DMS 273 (cell line): Measurements from ENCODE around the gene RBX1.
A peak's percentile ranks its signal among the peaks of the same experiment; 100 is the strongest.
"Not testable (repeated sequence)": the region's sequence is repeated elsewhere in the genome, so short reads cannot be mapped to it uniquely, and the experiment has no call there.

Experiments
- DNase-seq: peaks from one replicate; lab custom pipeline; 2025; ENCODE audit not compliant: unreplicated experiment; lab: John Stamatoyannopoulos, UW

Gene RBX1

GRCh38 chr22:40950962-40951794 is at the start of gene RBX1:
RBX1 (plus strand) TSS chr22:40951378; CDS start chr22:40951399, 21 bp downstream.
- peak; percentile 97 for DNase-seq

DNA sequence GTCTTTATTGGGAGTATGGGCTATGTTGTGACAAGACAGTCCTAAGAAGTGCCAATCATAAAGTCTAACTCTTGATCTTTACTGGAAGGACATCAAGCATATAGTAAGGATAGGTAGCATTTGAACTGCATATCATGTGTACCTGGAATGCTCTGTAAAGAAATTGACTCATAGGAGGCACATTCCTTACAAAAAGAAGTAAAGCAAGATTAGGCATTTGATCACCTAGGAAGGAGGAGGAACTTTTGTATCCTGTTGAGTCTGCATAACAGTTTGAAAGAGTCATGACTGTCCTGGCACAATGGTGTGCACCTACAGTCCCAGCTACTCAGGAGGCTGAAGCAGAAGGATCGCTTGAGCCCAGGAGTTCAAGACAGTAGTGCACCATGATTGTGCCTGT is 47.1 kb upstream of the RBX1 start:
- no peak for DNase-seq

GRCh38 chr22:40908895-40909294 is 42.3 kb upstream of the RBX1 start:
- DNase-seq: no peak

- no peak for DNase-seq
These were observed 39.4 kb upstream of the RBX1 start for GRCh38 chr22:40911772-40912171.

DNA sequence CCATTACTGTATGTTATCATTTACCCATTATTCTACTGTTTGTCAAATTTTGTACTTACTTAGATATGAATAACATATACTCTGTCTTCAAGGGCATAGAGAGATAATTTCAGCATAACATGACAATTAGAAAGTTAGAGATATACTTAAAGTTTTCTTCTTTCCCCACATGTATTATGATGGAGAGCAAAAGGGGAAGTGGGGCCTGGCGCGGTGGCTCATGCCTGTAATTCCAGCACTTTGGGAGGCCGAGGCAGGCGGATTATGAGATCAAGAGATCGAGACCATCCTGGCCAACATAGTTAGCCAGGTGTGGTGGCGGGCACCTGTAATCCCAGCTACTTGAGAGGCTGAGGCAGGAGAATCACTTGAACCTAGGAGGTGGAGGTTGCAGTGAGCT is 38.2 kb upstream of the RBX1 start:
- not testable (repeated sequence) for DNase-seq

DNA sequence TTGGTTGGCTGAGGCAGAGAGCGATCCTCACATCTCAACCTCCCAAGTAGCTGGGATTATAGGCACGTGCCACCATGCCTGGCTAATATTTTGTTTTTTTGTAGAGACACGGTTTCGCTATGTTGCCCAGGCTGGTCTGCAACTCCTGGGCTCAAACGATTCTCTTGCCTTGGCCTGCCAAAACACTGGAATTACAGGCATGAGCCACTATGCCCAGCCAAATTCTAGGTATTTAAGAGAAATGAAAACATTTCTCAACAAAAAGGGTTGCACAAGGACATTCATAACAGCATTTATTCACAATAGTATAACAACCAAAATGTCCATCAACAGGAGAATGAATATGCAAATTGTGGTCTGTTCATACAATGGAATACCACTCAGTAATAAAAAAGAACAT is 31.7 kb upstream of the RBX1 start:
- no peak for DNase-seq

DNA sequence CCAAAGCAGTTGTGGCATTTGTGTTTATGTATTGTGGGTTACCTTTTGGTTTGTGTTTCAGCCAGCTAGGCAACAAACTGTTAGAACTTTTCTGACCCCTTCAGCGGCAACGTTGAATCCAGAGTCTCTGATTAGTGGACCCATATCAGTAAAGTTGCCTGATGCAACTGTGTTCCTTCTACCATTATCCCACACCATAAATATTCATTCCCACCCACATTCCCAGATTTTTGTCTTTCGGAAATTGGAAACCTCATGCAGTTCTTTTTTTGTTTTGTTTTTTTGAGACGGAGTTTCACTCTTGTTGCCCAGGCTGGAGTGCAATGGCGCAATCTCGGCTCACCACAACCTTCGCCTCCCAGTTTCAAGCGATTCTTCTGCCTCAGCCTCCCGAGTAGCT is 30.7 kb upstream of the RBX1 start:
- DNase-seq: no peak

DNA sequence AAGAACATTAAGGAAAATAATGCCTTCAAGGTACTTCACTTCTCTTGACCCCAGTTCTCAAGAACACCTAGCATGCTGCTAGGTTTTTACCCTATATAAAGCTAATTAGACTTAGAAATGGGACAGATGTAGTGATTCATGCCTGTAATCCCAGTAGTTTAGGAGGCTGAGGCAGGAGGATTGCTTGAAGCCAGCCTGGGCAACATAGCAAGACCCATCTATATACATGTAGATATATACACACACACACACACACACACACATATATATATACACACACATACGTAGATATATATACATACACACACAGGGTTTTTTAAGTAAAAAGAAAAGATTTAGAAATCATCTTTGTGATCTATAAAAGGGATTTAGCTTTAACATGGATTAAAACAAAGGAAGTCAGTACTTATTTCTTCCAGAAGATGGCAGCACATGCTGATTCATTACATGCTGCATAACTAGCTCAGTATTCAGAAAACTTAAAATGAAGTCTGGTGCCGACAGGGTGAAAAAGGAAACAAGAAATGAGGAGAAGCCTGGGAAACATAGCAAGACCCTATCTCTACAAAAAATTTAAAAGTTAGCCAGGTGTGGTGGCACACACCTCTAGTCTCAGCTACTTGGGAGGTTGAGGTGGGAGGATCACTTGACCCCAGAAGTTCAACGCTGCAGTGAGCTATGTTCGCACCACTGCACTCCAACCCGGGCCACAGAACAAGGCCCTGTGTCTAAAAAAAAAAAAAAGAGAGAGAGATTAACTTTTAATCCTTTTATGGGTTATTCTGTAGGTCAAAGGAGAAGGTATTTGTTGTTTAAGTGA is 28.5 kb upstream of the RBX1 start:
- peak; percentile 63 for DNase-seq

DNA sequence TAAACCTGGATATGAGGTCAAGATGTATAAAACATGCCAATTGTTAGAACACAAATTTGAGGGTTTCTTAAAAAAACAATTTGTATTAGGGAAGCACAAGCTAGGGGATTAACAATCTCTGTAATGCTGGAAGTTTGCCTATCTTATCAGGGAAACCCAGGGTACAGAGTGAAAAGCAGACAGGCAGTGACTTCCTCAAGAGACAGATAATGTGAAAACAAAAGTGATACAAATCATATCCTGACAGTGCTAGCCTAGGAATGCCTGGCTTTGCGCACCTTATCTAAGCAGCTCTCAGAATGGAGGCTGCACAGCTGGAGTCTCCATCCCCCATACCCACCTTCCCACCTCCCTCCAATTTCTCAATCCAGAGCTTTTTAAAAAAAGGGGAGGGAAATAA is 22.5 kb upstream of the RBX1 start:
- no peak for DNase-seq

DNA sequence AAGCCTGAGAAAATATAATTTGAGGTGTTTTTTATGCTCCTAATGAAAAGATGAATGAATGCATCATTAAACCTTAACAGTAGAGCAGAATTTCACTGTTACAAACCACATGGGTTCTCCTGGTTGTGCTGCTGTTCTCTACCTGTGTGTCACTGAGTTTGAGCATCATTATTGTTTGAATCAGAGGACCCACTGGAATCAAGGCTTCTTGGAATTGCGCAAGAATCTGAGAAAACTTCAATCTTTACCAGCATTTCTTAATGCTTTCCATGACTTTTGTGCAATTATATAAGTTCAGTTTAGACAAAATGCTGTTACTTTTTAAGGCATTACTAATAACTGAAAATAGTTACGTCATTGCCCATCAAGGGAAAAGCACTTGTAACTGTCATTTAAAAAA is 18.8 kb upstream of the RBX1 start:
- no peak for DNase-seq

- DNase-seq: no peak
These were observed 12.0 kb upstream of the RBX1 start for GRCh38 chr22:40939202-40939601.

GRCh38 chr22:40951795-40952605 is 822 bp downstream of the RBX1 start:
- peak; percentile 27 for DNase-seq

GRCh38 chr22:40953471-40953870 is 2.3 kb downstream of the RBX1 start:
- DNase-seq: no peak

GRCh38 chr22:40954113-40954512 is 2.9 kb downstream of the RBX1 start:
- DNase-seq: no peak

DNA sequence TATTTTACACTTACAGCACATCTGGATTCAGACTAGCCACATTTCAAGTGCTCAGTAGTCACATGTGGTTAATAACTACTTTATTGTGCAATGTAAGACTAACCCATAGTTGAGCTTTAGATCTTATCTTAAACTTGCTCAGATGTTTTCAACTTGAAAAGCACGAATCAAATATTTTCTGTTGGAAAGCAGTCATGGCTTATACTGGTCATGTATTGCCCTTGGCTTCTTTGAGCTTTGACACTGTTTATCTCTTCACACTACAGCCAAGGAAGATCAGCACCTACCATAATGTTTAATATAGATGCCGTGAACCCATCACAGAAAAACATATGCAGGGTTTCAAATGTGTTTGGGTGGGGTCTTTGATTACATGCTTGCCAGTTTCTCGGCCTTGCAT is 4.4 kb downstream of the RBX1 start:
- DNase-seq: no peak

GRCh38 chr22:40957601-40958000 is 6.4 kb downstream of the RBX1 start:
- DNase-seq: no peak

DNA sequence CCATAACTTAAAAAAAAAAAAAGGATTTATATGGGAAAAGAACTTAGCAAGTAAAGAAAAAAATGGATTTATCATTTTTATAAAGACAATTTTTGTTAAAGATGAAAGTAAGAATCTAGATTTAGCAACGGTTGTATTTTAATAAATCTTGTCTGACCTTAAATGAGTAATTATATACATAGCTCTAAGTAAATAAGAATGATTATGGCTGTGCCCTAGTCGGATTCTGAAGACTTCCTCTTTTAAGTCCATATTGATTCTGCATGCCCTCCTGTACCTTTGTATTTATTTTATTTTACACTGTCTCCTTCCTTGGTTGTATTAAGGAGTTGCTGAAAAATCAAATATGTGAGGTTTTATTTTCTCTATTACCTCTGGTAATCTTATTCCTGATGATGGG is 7.1 kb downstream of the RBX1 start:
- no peak for DNase-seq

DNA sequence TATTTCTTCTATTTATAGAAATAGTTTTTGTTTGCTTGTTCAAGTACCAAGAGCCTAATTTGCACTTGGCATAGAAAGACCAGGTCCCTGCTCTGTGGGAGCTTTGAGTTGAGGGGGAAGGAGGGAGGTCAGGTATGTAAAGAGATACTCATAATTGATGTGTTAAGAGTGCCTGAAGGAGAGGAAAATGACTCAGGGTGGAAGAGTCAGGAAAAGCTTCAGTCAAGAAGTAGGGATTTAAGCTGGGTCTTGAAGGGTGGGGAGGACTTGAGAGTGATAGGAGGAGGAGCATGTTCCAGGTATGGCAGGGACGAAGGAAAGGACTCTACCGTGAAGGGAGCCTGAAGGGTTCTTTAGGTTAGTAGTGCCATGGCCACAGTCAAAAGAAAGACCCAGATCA is 9.0 kb downstream of the RBX1 start:
- DNase-seq: no peak

DNA sequence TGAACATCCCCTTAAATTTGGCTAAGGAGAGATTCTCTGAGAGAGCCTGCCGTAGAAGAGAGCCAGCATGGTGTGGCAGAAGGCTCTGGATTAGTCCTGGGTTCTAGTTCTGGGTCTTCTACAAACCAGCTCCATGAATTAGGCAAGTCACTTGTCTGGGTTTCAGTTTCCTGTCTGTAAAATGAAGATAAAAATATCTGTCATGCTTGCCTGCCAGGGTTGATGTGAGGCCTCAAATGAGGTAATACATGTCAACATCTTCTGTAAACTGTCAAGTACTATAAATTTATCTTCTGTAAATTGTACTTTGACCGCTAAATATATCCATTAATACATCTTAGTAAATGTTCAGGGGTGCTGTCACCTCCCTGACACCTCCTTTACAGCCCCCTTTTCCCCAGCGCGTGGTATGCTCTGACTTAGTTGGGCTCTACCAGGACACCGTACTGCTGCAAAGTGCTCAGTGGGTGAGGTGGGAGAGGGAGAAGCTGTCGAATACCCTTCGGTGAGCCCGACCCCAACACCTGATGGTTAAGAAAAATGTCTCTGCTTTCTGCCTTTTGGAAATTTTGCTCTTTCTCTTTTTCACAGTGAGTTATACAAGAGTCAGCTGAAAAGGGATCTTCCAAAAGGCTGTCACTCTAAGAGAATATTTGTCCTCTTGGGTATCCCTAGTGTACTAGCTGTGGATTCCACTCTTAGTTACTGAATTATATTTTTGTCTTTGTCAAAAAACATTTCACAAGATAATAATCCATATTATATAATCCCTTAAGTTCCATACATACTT is 15.0 kb downstream of the RBX1 start:
- no peak for DNase-seq

DNA sequence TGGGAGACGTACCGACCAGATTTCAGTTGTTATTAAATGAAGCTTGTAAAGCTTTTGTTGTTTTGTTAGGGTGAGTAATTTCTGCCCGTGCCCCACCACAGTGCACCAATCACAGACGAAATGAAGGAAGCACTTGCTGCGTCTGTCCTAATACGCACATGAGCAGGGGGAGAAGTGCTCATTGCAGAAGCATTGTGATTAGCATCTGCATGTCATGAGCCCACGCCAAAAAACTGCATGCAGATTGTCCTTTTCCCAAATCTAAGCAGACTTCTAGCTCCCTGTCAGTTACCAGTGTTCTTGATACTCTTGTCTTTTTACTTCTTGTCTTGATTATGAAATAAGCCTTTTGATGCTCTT is 15.5 kb downstream of the RBX1 start:
- no peak for DNase-seq
